IPS-NIHi11 (cell line): ENCODE measurements around the gene PAXIP1.

Experiments used
- DNase-seq: peaks from one replicate; pipeline ENCODE4 v3.0.0; 2012; ENCODE audit warnings: mixed read lengths, low spot score

PAXIP1 gene

GRCh38 chr7:154912871-154913637 is 89.9 kb downstream of the PAXIP1 start:
- no peak for DNase-seq

GRCh38 chr7:154911862-154912455 is 91.0 kb downstream of the PAXIP1 start:
- DNase-seq, result no peak

- DNase-seq, result no peak
Measured at GRCh38 chr7:154911411-154911810, 91.5 kb downstream of the PAXIP1 start.

- DNase-seq, result no peak
Measured at GRCh38 chr7:154910977-154911376, 91.9 kb downstream of the PAXIP1 start.

GRCh38 chr7:154910125-154910524 is 92.8 kb downstream of the PAXIP1 start:
- no peak for DNase-seq

GRCh38 chr7:154909241-154910105 is 93.5 kb downstream of the PAXIP1 start:
- no peak for DNase-seq

- DNase-seq, result no peak
Measured at GRCh38 chr7:154907651-154908620, 95.0 kb downstream of the PAXIP1 start.

GRCh38 chr7:154906736-154907355 is 96.1 kb downstream of the PAXIP1 start:
- no peak for DNase-seq

- DNase-seq, result no peak
Measured at GRCh38 chr7:154906201-154906600, 96.7 kb downstream of the PAXIP1 start.

GRCh38 chr7:154905615-154906014 is 97.3 kb downstream of the PAXIP1 start:
- no peak for DNase-seq

- no peak for DNase-seq
Measured at GRCh38 chr7:154905146-154905545, 97.8 kb downstream of the PAXIP1 start.

GRCh38 chr7:154903083-154903731 is 99.7 kb downstream of the PAXIP1 start:
- no peak for DNase-seq

GRCh38 chr7:154902600-154903082 is 100.3 kb downstream of the PAXIP1 start:
- DNase-seq, result no peak

GRCh38 chr7:154899862-154900261 is 103.1 kb downstream of the PAXIP1 start:
- DNase-seq, result no peak

GRCh38 chr7:154898973-154899855 is 103.7 kb downstream of the PAXIP1 start:
- DNase-seq, result no peak

- no peak for DNase-seq
Measured at GRCh38 chr7:154896076-154896475, 106.8 kb downstream of the PAXIP1 start.
